Measurements from ENCODE around the gene OR5M10.
"Not testable (repeated sequence)": the region's sequence is repeated elsewhere in the genome, so short reads cannot be mapped to it uniquely, and the experiment has no call there.

The OR5M10 gene

DNA sequence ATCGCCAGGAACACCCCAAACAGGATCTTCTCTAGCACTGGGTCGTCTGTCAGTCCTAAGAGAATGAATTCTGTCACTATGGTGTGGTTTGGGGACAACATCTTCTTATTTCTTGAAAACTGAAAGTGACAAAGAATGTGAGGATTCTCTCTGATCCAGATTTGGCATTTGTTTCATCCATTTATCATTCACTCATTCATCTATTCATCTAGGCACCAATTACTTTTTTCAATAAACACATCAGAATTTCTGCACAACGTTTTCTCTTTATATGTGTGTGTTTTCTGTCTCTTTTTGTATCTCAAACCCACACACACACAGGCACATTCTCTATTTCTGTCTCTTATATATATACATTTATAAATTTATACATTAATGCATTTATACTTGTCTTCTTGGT, at the start of gene OR5M10:
Gene OR5M10, minus strand, starts transcription at position 101 of the 400 bp plus-strand sequence. Its CDS starts 0 bp downstream, at position 101.
- DNase-seq: no peak

DNA sequence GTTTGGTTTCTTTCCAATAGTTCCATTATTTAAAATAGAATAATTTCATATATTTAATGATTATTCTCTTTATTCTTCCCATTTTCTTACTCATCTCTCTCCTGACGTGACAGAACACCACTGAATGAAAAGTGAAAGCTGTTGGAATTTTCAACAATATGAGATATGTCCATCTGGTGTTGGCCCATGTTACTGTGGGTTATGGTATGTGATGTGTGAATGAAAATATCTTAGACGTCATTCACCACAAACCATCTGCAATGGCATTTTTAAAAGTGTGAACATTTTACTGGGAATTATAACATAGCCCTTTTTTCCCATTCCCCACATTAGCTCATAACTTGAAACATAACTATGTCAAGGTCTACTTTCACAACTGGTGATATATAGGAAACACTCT, 48.4 kb upstream of the OR5M10 start:
- no peak for DNase-seq

DNA sequence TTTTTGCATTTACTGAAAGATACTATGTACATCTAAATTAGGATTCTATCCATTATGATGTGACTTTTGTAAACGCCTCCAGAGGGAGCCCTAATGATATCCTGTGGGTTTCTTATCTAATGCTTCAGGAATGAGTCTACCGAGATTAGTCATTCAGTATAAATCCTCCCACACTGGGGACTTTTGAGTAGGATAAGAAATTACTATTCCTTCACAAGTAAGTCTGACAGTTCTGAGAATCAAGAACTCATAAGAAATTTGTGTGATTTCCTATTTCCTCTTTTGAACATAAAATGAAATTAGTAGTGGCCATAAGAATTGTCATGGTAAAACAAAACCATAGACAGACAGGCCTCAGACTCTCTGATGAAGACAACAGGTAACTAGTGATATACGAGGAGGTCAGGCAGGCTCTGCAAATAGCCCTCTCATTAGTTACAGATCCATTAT, 47.2 kb upstream of the OR5M10 start:
- DNase-seq: peak; percentile 41 to 64

GRCh38 chr11:56611174-56611573, 33.7 kb upstream of the OR5M10 start:
- DNase-seq: no peak

GRCh38 chr11:56592088-56592717, 14.7 kb upstream of the OR5M10 start:
- not testable (repeated sequence) for DNase-seq

- no peak for DNase-seq
Observed at GRCh38 chr11:56558574-56558973, 18.9 kb downstream of the OR5M10 start.

DNA sequence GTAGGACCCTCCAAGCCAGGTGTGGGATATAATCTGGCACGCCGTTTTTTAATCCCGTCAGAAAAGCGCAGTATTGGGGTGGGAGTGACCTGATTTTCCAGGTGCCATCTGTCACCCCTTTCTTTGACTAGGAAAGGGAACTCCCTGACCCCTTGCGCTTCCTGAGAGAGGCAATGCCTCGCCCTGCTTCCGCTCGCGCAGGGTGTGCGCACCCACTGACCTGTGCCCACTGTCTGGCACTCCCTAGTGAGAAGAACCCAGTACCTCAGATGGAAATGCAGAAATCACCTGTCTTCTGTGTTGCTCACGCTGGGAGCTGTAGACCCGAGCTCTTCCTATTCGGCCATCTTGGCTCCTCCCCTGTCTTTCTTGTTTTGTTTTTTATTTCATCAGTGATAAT, 22.8 kb downstream of the OR5M10 start:
- DNase-seq: not testable (repeated sequence)

GRCh38 chr11:56545531-56545930, 32.0 kb downstream of the OR5M10 start:
- DNase-seq: no peak

GRCh38 chr11:56543739-56544138, 33.8 kb downstream of the OR5M10 start:
- DNase-seq: no peak

DNA sequence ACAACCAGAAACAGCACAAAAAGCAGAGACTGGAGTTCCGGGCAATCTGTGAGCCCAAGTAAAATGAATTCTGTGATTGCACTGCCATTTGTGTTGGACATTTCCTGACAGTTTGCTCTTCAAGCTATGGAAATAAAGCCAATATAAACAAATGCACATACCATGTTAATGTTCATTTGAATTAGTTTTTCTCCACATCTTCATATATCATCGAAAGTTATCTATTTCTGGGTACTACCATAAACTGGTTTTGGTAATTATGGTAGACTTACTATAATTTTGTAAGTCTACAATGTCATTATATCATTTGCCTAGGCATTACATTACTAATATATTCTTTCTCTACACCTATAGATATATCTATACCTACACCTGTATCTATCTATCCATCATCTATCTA, 34.4 kb downstream of the OR5M10 start, which contains the start of gene OR5M11:
Gene OR5M11, minus strand, starts transcription at position 101 of the 400 bp plus-strand sequence. Its CDS starts 0 bp downstream, at position 101.
- no peak for DNase-seq

DNA sequence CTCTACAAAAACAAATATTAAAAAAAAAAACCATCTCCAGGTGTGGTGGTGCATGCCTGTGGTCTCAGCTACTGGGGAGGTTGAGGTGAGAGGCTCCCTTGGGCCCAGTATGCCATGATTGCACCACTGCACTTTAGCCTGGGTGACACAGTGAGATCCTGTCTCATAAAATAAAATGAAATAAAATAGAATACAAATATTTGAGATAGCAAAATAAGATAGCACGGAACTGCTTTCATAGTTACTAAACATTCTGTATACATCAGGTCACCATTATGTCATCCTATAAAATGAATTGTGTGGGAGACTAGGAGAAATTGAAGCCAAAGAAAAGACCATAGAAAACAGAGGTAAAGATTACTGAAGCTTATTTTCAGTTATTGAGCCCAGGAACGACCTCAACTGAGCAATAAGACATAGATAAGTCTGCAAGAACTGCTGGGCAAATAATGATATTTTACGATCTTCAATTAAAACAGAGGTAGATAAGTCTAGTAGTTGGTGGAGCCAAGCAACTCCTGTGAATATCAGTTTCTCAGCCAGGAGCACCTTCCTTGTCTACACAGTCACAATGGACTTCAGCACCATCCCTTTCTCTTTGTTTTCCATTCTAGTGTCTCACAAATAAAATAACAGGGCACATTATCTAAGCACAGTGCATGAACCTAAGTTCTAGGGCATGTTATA, 44.3 kb downstream of the OR5M10 start:
- DNase-seq: no peak

DNA sequence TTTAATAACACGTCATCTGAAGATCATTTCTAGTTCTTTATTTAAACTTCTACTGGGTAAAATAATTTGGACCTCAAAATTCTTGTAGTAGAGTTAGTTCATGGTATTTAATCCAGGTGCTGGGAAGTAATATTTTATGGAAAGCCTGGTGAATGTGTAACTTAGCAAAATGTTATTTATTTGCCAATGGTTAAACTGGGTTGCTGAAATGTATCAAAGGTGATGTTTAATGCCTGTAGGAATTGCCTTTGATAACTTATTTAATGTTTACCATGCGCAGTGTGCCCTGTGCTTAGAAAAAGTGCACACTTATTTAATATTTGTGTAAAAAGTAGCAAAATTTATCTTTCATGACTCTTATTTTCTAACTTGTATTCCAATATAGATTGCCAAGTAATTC, 45.7 kb downstream of the OR5M10 start:
- DNase-seq: no peak

Measured in inflammatory macrophage treated with lipopolysaccharide for 1 hour (primary cell).